Coronary artery (tissue), 2 donors: Measurements from ENCODE around the gene BAD.

Source experiments
- DNase-seq: peaks from one replicate; pipeline ENCODE4 v3.0.0-alpha.2; 2017; ENCODE audit warnings: low spot score
- H3K27ac ChIP-seq, 2 donors: fragments of 200-600 bp; sonication (generic); one replicate each; pipeline ENCODE4 v1.5.1; 2016 to 2019
- H3K4me3 ChIP-seq: fragments of 200-600 bp; sonication (generic); 2 replicates; pipeline ENCODE4 v1.5.1; 2016; ENCODE audit warnings: mild to moderate bottlenecking, moderate library complexity
- TF ChIP-seq, protein P1 (sequence below): fragments of 200-600 bp; sonication (generic); IDR thresholded peaks from one replicate; pipeline ENCODE4 v1.5.1; 2019; ENCODE audit warnings: antibody characterized with exemption

BAD gene

DNA sequence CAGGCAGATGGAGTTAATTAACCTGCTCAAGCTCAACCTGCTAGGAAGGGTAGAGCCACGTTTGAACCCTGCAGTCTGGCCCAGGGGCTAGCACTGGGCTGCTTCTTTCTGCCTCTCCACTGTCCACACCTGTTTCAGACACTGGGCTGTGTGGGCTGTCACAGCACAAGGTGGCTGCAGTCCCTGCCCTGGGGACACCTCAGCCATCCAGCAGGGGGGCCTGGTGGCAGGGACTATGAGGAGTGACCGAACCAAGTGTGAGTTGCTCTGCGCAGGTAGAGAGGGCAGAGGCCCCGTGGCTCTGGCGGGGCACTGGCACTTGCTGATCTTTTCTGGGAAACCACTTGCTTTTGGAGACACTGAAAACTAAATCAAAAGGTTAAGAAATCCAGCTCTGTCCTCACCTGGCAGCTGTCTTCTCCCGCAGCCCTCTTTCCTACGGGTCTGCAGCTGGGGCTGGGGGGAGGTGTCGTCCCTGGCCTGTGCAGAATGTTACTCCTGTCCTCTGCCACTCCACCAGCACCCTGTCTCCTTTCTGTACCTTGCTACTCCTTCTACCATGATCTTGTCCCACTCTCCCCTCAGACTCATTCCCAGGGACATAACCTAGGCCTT, 5.8 kb downstream of the BAD start:
- no peak for DNase-seq
- no peak overlapping the region for H3K27ac ChIP-seq
- no peak overlapping the region for H3K4me3 ChIP-seq
- TF ChIP-seq, protein P1, sequence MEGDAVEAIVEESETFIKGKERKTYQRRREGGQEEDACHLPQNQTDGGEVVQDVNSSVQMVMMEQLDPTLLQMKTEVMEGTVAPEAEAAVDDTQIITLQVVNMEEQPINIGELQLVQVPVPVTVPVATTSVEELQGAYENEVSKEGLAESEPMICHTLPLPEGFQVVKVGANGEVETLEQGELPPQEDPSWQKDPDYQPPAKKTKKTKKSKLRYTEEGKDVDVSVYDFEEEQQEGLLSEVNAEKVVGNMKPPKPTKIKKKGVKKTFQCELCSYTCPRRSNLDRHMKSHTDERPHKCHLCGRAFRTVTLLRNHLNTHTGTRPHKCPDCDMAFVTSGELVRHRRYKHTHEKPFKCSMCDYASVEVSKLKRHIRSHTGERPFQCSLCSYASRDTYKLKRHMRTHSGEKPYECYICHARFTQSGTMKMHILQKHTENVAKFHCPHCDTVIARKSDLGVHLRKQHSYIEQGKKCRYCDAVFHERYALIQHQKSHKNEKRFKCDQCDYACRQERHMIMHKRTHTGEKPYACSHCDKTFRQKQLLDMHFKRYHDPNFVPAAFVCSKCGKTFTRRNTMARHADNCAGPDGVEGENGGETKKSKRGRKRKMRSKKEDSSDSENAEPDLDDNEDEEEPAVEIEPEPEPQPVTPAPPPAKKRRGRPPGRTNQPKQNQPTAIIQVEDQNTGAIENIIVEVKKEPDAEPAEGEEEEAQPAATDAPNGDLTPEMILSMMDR = no peak

DNA sequence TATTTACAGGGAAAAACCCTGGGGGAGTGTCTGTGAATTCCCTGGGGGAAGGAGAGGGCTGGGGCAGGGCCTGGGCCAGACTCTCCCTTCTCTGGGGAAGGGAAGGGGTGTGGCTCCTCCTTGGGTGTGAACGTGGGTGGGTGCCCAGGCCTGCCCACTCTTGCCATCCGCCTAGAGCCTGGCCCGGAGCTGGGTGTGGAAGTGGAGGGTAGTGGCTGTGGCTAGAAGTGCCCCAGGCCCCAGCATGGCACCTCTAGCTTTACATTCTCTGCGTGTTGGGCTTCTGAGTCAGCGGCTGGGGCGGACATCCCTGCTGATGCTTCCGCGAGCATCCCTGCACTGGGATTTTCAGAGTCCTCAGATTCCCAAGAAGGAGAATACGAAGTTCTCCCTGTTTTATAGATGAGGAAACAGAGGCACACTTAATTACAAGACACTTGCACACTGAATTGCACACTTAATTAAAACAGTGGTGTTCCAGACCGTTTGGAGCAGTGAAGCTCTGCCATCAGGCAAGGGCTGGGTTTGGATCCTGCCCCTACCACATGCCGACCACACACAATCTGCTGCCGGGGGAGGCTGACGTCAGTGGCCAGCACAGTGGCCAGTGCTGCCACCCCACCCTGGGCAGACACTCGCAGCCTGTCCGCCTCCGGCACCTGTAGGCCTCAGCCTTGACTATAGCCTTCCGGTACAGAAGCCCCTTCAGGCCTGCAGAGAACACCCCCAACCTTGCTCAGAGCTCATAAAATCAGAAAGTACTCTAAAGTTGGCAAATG, 7.6 kb downstream of the BAD start:
- TF ChIP-seq, protein P1 = no peak
- DNase-seq = no peak
- Histone ChIP-seq H3K27ac (no peak overlapping the region), H3K4me3 (no peak overlapping the region)

DNA sequence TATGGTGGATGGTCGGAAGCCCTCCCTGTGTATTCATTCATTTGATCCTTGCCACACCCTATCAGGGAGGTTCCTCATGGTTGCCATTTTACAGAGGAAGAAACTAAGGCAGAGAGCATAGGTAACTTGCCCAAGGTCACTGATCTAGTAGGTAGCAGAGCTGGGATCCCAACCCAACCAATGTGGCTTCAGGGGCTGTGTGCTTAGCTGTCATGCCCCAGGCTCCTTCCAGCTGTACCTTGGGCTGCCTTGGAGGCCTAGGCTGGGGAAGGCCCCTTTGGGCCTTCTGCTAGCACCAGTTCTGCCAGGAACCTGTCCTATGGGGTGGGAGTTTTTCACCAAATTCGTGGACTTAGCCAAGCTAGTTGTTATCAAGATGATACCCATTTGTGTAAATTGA, 8.6 kb downstream of the BAD start:
- Histone ChIP-seq H3K27ac (no peak overlapping the region), H3K4me3 (no peak overlapping the region)
- TF ChIP-seq, protein P1 = no peak
- no peak for DNase-seq

DNA sequence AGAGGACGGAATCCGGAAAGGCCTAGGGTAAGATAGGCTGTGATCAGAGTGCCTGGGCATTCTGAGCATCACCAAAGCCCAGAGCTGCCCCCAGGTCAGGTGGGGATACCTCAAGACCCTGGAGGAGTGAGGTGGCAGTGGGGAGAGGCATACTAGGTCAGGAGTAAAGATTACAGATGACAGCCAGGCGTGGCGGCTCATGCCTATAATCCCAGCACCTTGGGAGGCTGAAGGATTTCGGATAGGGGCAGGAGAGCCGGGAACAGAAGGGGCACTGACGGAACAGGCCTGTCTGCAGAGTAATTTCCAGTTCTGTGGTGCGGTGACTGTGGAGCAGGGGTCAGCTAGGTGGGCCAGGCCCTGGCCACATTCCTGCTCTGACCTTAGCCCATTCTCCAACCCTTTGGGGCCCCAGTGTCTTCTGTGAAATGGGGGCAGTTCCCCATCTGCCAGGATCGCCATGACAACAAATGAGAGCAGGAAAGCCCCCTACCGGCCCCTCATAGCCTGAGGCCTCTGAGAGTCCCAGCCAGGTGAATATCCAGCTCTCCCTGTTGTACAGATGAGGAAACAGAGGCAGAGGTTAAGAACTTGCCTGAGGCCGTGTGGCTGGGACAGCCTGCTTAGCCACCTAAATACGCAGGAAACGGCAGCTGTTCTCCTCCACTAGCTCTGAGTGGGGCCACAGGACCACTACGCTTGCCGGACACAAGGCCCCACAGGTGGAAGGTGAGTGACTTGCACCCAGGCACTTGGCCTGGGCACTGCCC, 9.2 kb downstream of the BAD start:
- TF ChIP-seq, protein P1 = no peak
- no peak overlapping the region for H3K27ac ChIP-seq
- no peak overlapping the region for H3K4me3 ChIP-seq
- DNase-seq = no peak

DNA sequence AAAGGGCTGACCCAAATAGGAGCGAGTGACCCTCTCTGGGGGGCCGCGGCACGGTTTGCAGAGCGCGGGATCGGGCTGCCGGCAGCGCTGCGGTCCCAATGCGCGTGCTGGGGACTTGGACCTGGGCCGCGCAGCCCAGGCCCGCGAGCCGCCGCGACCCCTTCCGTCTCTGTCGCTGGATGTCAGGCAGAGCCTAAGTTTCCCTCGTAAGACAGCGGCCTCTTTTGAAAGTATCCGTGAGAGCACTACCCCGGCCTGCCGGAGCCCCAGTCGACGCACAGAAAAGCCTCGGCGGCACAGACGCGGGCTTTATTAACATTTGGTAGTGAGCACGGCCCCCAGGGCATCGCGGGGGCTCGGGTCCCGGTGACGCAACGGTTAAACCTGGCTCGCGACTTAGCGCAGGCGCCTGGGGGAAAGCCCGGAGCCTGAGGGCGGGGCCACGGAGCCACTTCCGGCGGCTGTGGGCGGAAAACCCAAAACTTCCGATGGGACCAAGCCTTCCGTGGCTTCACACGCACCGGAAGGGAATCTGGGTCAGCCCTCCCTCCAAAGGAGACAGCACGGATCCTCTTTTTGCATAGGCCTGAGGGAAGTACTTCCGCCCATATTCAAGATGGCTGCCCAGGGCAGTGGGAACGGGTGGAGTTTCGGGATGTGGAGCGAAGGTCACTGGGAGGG, 14.8 kb downstream of the BAD start:
- TF ChIP-seq, protein P1 = no peak
- Histone ChIP-seq H3K27ac (peak overlapping the region; percentile 85 to 98), H3K4me3 (peak overlapping the region; percentile 85)
- DNase-seq = peak; percentile 99

DNA sequence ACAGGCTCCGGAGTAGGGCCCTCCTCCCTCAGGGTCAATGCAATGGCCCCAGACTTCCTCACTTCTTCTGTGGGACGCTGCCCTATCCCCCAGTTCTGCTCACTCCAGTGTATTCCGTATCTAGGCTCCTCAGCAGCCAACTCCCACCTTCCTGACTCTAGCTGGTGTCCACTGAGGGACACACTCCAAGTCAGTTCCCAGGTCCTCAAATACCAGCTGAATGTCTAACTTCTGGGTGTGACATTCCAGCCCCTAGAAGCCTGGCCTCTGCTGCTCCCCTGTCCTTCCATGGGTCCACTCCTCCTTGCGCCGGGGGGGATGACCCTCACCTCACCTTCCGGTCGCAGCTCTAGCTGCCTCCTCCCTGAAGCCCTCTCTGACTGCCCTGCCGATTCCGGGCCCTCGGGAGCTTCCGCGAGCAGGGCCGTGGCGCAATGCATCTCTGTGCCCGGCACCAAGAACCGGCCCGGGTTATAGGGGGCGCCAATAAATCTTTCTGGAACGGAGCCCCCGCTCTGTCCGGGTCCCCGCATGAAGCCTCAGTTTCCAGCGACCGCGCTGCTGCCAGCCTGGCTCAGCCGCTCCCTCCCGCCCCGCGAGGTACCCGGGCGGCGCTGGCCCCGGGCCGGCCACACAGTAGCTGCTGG, 15.4 kb downstream of the BAD start:
- DNase-seq = peak; percentile 89
- TF ChIP-seq, protein P1 = no peak

More for the DNA sequence above, 15.4 kb downstream of the BAD start:
- peak overlapping the region; percentile 85 for H3K4me3 ChIP-seq
- H3K27ac ChIP-seq = peak overlapping the region; percentile 85 to 95
